H1 (cell line): ENCODE data around the gene SRMS. TPM values are rescaled to one million over a fixed set of nuclear protein-coding genes. Genes with fewer than 3 reads are reported as not detected.

Source experiments
- CTCF ChIA-PET: fragments of 300-600 bp; sonication (Branson Sonifier 250); formaldehyde crosslinking; loops from one replicate; lab custom pipeline; 2021; ENCODE audit not compliant: partially characterized antibody; lab: Charles Lee
- POLR2A ChIA-PET: fragments of 300-600 bp; sonication (Branson Sonifier 250); formaldehyde crosslinking; loops from one replicate; lab custom pipeline; 2021; ENCODE audit warnings: inconsistent platforms; ENCODE audit not compliant: partially characterized antibody; lab: Charles Lee
- DNase-seq, 2 experiments: peaks; one replicate each; pipeline versions ENCODE4 v3.0.0 to v3.0.0-alpha.2; 2010 to 2022; ENCODE audit warnings: low spot score in 2 of 2, low read depth in 1 of 2, mixed read lengths in 1 of 2
- FAIRE-seq: peaks from 2 replicates; lab custom pipeline; 2011; peaks lifted over from hg19 to GRCh38; lab: Jason Lieb, UNC
- H2AFZ ChIP-seq: 2 replicates; pipeline ENCODE4 v1.8.1; 2012; ENCODE audit warnings: low read length, inconsistent platforms
- H2AK5ac ChIP-seq: 2 replicates; pipeline ENCODE4 v1.6.1; 2013; ENCODE audit warnings: low read depth, low read length
- H2BK120ac ChIP-seq: replicated peaks from 2 replicates; pipeline ENCODE3; 2013; ENCODE audit warnings: low read depth, low read length, inconsistent platforms
- H2BK12ac ChIP-seq: 2 replicates; pipeline ENCODE4 v1.6.1; 2013; ENCODE audit warnings: low read depth, low read length
- H2BK15ac ChIP-seq: 2 replicates; pipeline ENCODE4 v1.6.1; 2013; ENCODE audit warnings: low read length
- H2BK20ac ChIP-seq: 2 replicates; pipeline ENCODE4 v1.6.1; 2013; ENCODE audit warnings: low read length
- H2BK5ac ChIP-seq: 2 replicates; pipeline ENCODE4 v1.6.1; 2013; ENCODE audit warnings: low read depth, low read length
- H3K14ac ChIP-seq: 2 replicates; pipeline ENCODE4 v1.6.1; 2013; ENCODE audit warnings: inconsistent platforms; ENCODE audit not compliant: insufficient read length
- H3K18ac ChIP-seq: 2 replicates; pipeline ENCODE4 v1.6.1; 2013; ENCODE audit warnings: low read length; ENCODE audit errors: extremely low read depth
- H3K23ac ChIP-seq: 2 replicates; pipeline ENCODE4 v1.6.1; 2013; ENCODE audit warnings: inconsistent platforms; ENCODE audit not compliant: insufficient read length
- H3K23me2 ChIP-seq: 2 replicates; pipeline ENCODE4 v1.6.1; 2013; ENCODE audit warnings: low read depth, low read length
- H3K27ac ChIP-seq: 2 replicates; pipeline ENCODE4 v1.6.1; 2011; ENCODE audit warnings: low read depth, low read length, inconsistent platforms
- H3K27me3 ChIP-seq, 4 experiments: replicated peaks in 1 of 4; 1 replicate in 1 of 4; 2 replicates in 3 of 4; pipeline versions ENCODE4 v1.6.1 to v1.8.1; 2011 to 2013; ENCODE audit warnings: low read length in 3 of 4, mild to moderate bottlenecking in 3 of 4, inconsistent platforms in 2 of 4, mixed read lengths in 2 of 4, moderate library complexity in 1 of 4; ENCODE audit not compliant: control insufficient read depth in 3 of 4, insufficient read depth in 3 of 4; ENCODE audit errors: extremely low read depth in 1 of 4
- H3K36me3 ChIP-seq, 4 experiments: 2 replicates each; pipeline versions ENCODE4 v1.6.1 to v1.8.1; 2011 to 2013; ENCODE audit warnings: mild to moderate bottlenecking in 4 of 4, low read length in 3 of 4, moderate library complexity in 2 of 4, control low read depth in 1 of 4, inconsistent platforms in 1 of 4; ENCODE audit not compliant: insufficient read depth in 4 of 4, control insufficient read depth in 2 of 4
- H3K4ac ChIP-seq: replicated peaks from 2 replicates; pipeline ENCODE3; 2013; ENCODE audit warnings: low read length, low read depth, mixed read lengths, inconsistent platforms; ENCODE audit not compliant: insufficient read length
- H3K4me1 ChIP-seq, 4 experiments: replicated peaks in 1 of 4; 1 replicate in 1 of 4; 2 replicates in 3 of 4; pipeline versions ENCODE4 v1.6.1 to v1.8.1; 2011 to 2013; ENCODE audit warnings: low read length in 3 of 4, inconsistent platforms in 2 of 4, mixed read lengths in 1 of 4; ENCODE audit not compliant: insufficient read depth in 4 of 4, control insufficient read depth in 3 of 4
- H3K4me2 ChIP-seq, 2 experiments: 2 replicates each; pipeline versions ENCODE4 v1.6.1 to v1.8.1; 2011 to 2013; ENCODE audit warnings: low read depth in 2 of 2, low read length in 2 of 2, control low read depth in 1 of 2, inconsistent platforms in 1 of 2, mild to moderate bottlenecking in 1 of 2; ENCODE audit not compliant: insufficient read depth in 1 of 2
- H3K4me3 ChIP-seq, 4 experiments: fragments of 200-600, 300-600 bp in 1 of 4; sonication (generic), shearing (Covaris generic), sonication (Bioruptor Twin) in 1 of 4; 2 replicates each; pipeline versions ENCODE4 v1.5.1 to v1.8.1; 2011 to 2016; ENCODE audit warnings: low read length in 4 of 4, low read depth in 3 of 4, control low read depth in 2 of 4, inconsistent platforms in 2 of 4, mild to moderate bottlenecking in 2 of 4, mixed read lengths in 1 of 4, moderate library complexity in 1 of 4; ENCODE audit not compliant: insufficient read depth in 2 of 4; ENCODE audit errors: extremely low read depth in 1 of 4
- H3K56ac ChIP-seq: replicated peaks from 2 replicates; pipeline ENCODE3; 2013; ENCODE audit warnings: low read depth, mild to moderate bottlenecking, mixed read lengths, low read length, inconsistent platforms; ENCODE audit not compliant: insufficient read length
- H3K79me1 ChIP-seq: 2 replicates; pipeline ENCODE4 v1.6.1; 2013; ENCODE audit warnings: low read depth, low read length, control low read depth
- H3K79me2 ChIP-seq, 2 experiments: 2 replicates each; pipeline versions ENCODE4 v1.6.1 to v1.8.1; 2012 to 2013; ENCODE audit warnings: low read length in 2 of 2, mild to moderate bottlenecking in 2 of 2, inconsistent platforms in 1 of 2; ENCODE audit not compliant: insufficient read depth in 2 of 2, control insufficient read depth in 1 of 2
- H3K9ac ChIP-seq, 4 experiments: replicated peaks in 1 of 4; 1 replicate in 1 of 4; 2 replicates in 3 of 4; pipeline versions ENCODE4 v1.6.1 to v1.8.1; 2011 to 2013; ENCODE audit warnings: low read depth in 3 of 4, low read length in 3 of 4, control low read depth in 2 of 4, mild to moderate bottlenecking in 2 of 4, moderate library complexity in 2 of 4, inconsistent platforms in 1 of 4; ENCODE audit errors: extremely low read depth in 1 of 4
- H3K9me3 ChIP-seq, 2 experiments: 2 replicates each; pipeline versions ENCODE4 v1.6.1 to v1.8.1; 2012 to 2013; ENCODE audit warnings: mild to moderate bottlenecking in 2 of 2, moderate library complexity in 2 of 2, control low read depth in 1 of 2, inconsistent platforms in 1 of 2, low read depth in 1 of 2, low read length in 1 of 2, mixed read lengths in 1 of 2; ENCODE audit not compliant: insufficient read depth in 2 of 2
- H4K20me1 ChIP-seq, 2 experiments: replicated peaks in 1 of 2; 2 replicates each; pipeline versions ENCODE3 to v1.8.1; 2011 to 2013; ENCODE audit warnings: inconsistent platforms in 2 of 2, low read length in 2 of 2, mild to moderate bottlenecking in 1 of 2; ENCODE audit not compliant: insufficient read depth in 2 of 2, control insufficient read depth in 1 of 2
- H4K5ac ChIP-seq: 2 replicates; pipeline ENCODE4 v1.6.1; 2013; ENCODE audit warnings: low read length, low read depth, mixed read lengths, inconsistent platforms; ENCODE audit not compliant: insufficient read length
- H4K8ac ChIP-seq: 2 replicates; pipeline ENCODE4 v1.8.0; 2013; ENCODE audit warnings: mild to moderate bottlenecking, moderate library complexity, low read length, inconsistent platforms; ENCODE audit not compliant: insufficient read depth; ENCODE audit errors: extremely low read depth
- H4K91ac ChIP-seq: replicated peaks from 2 replicates; pipeline ENCODE3; 2013; ENCODE audit warnings: low read length, mixed read lengths, inconsistent platforms; ENCODE audit not compliant: insufficient read length
- CHD2 ChIP-seq: IDR thresholded peaks from 2 replicates; pipeline ENCODE4 v1.6.1; 2012; ENCODE audit warnings: low read length, improper control_type of control experiment
- WGBS, 2 experiments: shearing (Covaris generic) in 1 of 2; methylation state at CpG; one replicate each; pipeline versions ENCODE4 v1.1.6 to v1.1.7; 2013 to 2015; ENCODE audit warnings: low lambda C conversion rate in 2 of 2, mixed read lengths in 2 of 2, inconsistent platforms in 1 of 2, low coverage in 1 of 2, missing lambda C conversion rate in 1 of 2; ENCODE audit not compliant: insufficient replicate concordance in 2 of 2, insufficient coverage in 1 of 2, insufficient read length in 1 of 2; ENCODE audit errors: extremely low coverage in 1 of 2, missing lambda C conversion rate in 1 of 2; 5-methylcytosine and 5-hydroxymethylcytosine counted together
- polyA plus RNA-seq, 7 experiments: library from polyadenylated mRNA; depleted of rRNA in 3 of 7; stranded (reverse) in 5 of 7; unstranded in 2 of 7; fragments of >200 nt in 5 of 7; fragments of 200-250 nt in 2 of 7; gene quantifications; 1 replicate in 5 of 7; 2 replicates in 1 of 7; 4 replicates in 1 of 7; pipeline versions ENCODE4 v1.2.1 to v1.2.3, GENCODE V29; 2011 to 2013; ENCODE audit warnings: missing spikeins in 2 of 7, mixed read lengths in 2 of 7
- total RNA-seq: library from RNA; stranded (reverse); fragmentation: NEBNext Ultra II Directional; extraction: Animal tissue kit (Norgen Biotek cat#: 25700); gene quantifications from 2 replicates; pipeline ENCODE4 v1.2.1, GENCODE V29; 2021

Gene SRMS
- total and polyA plus RNA-seq, 2 of the 8 experiments (the other 6 are each of a cell fraction or from before 2014, with no cell fraction given): 0.39 to 0.76 TPM

DNA sequence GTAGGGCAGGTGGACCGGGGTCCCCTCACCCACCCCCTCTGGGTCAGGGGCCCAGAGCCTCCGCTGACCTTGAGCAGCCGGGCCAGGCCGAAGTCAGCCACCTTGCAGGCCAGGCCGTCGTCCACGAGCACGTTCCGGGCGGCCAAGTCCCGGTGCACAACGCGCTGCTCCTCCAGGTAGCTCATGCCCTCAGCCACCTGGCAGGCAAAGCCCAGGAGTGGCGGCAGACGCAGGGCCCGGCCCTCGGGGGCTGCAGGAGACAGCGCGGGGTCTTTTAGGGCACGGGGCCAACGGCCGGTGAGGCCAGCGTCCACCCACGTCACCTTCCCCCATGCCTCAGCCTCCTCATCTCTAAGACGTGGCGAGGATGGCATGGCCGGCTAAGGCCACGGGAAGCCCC lies 6.2 kb downstream of the SRMS start:
- Histone ChIP-seq H2BK5ac (no peak overlapping the region), H3K9me3 (no peaks in the 10 kb centered on the region), H3K4ac (no peak overlapping the region), H3K23ac (no peak overlapping the region), H3K79me1 (no peaks in the 10 kb centered on the region), H3K18ac (no peak overlapping the region), H2BK12ac (no peak overlapping the region), H3K9ac (no peak overlapping the region), H4K5ac (no peak overlapping the region), H3K23me2 (no peaks in the 10 kb centered on the region), H4K8ac (no peak overlapping the region), H2AFZ (no peak overlapping the region), H3K4me2 (no peak overlapping the region), H2BK15ac (no peak overlapping the region), H4K91ac (no peak overlapping the region), H3K79me2 (no peaks in the 10 kb centered on the region), H2AK5ac (no peak overlapping the region), H2BK20ac (no peak overlapping the region), H3K4me1 (peaks cover 0 to 10% (median 0%) of the 10 kb centered on the region in 4 experiments; a peak in 4 of 7 replicates), H2BK120ac (no peak overlapping the region), H3K4me3 (no peak overlapping the region), H4K20me1 (no peaks in the 10 kb centered on the region), H3K14ac (no peak overlapping the region), H3K56ac (no peak overlapping the region), H3K36me3 (no peaks in the 10 kb centered on the region), H3K27me3 (no peaks in the 10 kb centered on the region), H3K27ac (no peak overlapping the region)
- no peak for DNase-seq
- no peak for FAIRE-seq
- ChIA-PET CTCF (interaction anchor here (0.6 to 1.8 kb wide), 6 partner anchors 10 to 69 kb away, joined by 3 to 5 read pairs (median 4); no protein-coding TSS in a partner anchor), POLR2A (interaction anchor here (1.3 to 2.3 kb wide), 2 partner anchors 11 to 196 kb away, joined by 3 to 7 read pairs; no protein-coding TSS in a partner anchor)
- WGBS, 2 experiments: 90% methylated on average over 23 of the region's 28 CpGs; no CpG with 5 or more reads in 1 of the 2 experiments
- TF ChIP-seq CHD2: no peak
